ENCODE data around the gene UPF1.

DNA sequence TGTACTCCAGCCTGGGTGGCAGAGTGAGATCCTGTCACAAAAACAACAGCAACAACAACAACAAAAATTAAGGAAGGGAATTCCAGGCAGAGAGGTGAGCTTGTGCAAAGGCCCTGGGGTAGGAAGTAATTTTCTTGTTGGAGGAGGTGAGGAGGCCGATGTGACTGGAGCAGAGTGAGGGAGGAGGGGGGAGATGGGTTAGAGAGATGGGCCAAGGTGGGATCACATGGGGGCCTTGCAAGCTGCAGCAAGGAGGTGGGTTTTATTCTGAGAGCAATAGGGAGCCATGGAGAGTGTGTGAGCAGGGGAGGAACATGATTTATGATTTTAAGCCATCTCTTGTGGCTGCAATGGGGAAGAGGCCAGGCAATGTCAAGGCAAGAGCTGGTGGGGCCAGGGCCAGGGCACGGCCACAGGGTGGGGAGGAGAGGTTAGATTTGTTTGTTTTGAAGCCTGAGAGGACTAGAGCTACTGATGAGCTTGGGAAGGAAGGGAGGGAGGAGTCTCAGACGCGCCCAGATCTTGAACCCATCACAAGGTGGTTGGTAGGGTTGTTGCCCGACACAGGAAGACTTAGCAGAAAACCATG is 28.1 kb upstream of the UPF1 start:
- TF ChIP-seq POLR2A (IDR thresholded peaks at IDR 0.05), result no peak
- TF ChIP-seq, protein P1, sequence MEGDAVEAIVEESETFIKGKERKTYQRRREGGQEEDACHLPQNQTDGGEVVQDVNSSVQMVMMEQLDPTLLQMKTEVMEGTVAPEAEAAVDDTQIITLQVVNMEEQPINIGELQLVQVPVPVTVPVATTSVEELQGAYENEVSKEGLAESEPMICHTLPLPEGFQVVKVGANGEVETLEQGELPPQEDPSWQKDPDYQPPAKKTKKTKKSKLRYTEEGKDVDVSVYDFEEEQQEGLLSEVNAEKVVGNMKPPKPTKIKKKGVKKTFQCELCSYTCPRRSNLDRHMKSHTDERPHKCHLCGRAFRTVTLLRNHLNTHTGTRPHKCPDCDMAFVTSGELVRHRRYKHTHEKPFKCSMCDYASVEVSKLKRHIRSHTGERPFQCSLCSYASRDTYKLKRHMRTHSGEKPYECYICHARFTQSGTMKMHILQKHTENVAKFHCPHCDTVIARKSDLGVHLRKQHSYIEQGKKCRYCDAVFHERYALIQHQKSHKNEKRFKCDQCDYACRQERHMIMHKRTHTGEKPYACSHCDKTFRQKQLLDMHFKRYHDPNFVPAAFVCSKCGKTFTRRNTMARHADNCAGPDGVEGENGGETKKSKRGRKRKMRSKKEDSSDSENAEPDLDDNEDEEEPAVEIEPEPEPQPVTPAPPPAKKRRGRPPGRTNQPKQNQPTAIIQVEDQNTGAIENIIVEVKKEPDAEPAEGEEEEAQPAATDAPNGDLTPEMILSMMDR (IDR thresholded peaks at IDR 0.05), result no peak

All from Peyer's patch (tissue), 4 donors.